ENCODE measurements around the gene CD164L2. TPM values are rescaled to one million over a fixed set of nuclear protein-coding genes. Genes with fewer than 3 reads are reported as not detected.
"Not testable (repeated sequence)": the region's sequence is repeated elsewhere in the genome, so short reads cannot be mapped to it uniquely, and the experiment has no call there.

CD164L2 gene
- total RNA-seq, 4 donors from 2014 or later, result 5.9 to 14.3 (median 10.3) TPM

GRCh38 chr1:27392096-27392777 is 9.1 kb upstream of the CD164L2 start, which contains the start of gene GPR3:
TSS of gene GPR3 (plus strand) at chr1:27392622. CDS start at chr1:27393799, 1,177 bp downstream.
- peaks cover 35% of the 10 kb centered on the region for H3K4me1 ChIP-seq
- peak; percentile 94 to 96 for DNase-seq (ENCODE audit: low spot score in 2 of 2)
- H3K4me3 ChIP-seq, result peak within 1 kb of the TSS; percentile 48
- TF ChIP-seq POLR2A (IDR thresholded peaks at IDR 0.05) (no peak), CTCF (IDR thresholded peaks at IDR 0.05) (peak; percentile 31 to 66), POLR2AphosphoS5 (IDR thresholded peaks at IDR 0.05) (peak in 1 of 3 donors; percentile 55)
- 6% methylated on average over 32 of the region's 69 CpGs for WGBS
- H3K9me3 ChIP-seq, result no peaks in the 10 kb centered on the region
- H3K27ac ChIP-seq, result no peak within 1 kb of the TSS
- no peaks in the 10 kb centered on the region for H3K36me3 ChIP-seq
- no peaks in the 10 kb centered on the region for H3K27me3 ChIP-seq

- H3K36me3 ChIP-seq, result no peaks in the 10 kb centered on the region
- WGBS, result 16% methylated on average over 12 of the region's 13 CpGs
- peaks cover 30% of the 10 kb centered on the region for H3K4me1 ChIP-seq
- no peak for DNase-seq (ENCODE audit: low spot score in 2 of 2)
- H3K4me3 ChIP-seq, result peak overlapping the region; percentile 48
- H3K9me3 ChIP-seq, result no peaks in the 10 kb centered on the region
- TF ChIP-seq POLR2AphosphoS5 (IDR thresholded peaks at IDR 0.05) (no peak), EP300 (IDR thresholded peaks at IDR 0.05) (no peak), CTCF (IDR thresholded peaks at IDR 0.05) (no peak), POLR2A (IDR thresholded peaks at IDR 0.05) (no peak)
- no peak overlapping the region for H3K27ac ChIP-seq
- no peaks in the 10 kb centered on the region for H3K27me3 ChIP-seq
Measured at GRCh38 chr1:27391511-27392095, 8.5 kb upstream of the CD164L2 start.

GRCh38 chr1:27388337-27389005 is 5.3 kb upstream of the CD164L2 start:
- peaks cover 18% of the 10 kb centered on the region for H3K4me1 ChIP-seq
- TF ChIP-seq POLR2AphosphoS5 (IDR thresholded peaks at IDR 0.05) (no peak), CTCF (IDR thresholded peaks at IDR 0.05) (peak; percentile 80 to 83)
- H3K36me3 ChIP-seq, result no peaks in the 10 kb centered on the region
- H3K9me3 ChIP-seq, result no peaks in the 10 kb centered on the region
- WGBS, result 38% methylated on average over 5 of the region's 5 CpGs
- no peak overlapping the region for H3K4me3 ChIP-seq
- no peaks in the 10 kb centered on the region for H3K27me3 ChIP-seq
- H3K27ac ChIP-seq, result no peak overlapping the region
- no peak for DNase-seq (ENCODE audit: low spot score in 2 of 2)

- not testable (repeated sequence) for H3K27ac ChIP-seq; DNase-seq (ENCODE audit: low spot score in 2 of 2); H3K27me3 ChIP-seq; H3K4me3 ChIP-seq; H3K9me3 ChIP-seq; H3K36me3 ChIP-seq
- 96% methylated on average over 3 of the region's 3 CpGs for WGBS
- H3K4me1 ChIP-seq, result peaks cover 37% of the 10 kb centered on the region
Measured at GRCh38 chr1:27384797-27385196, 1.7 kb upstream of the CD164L2 start.

- TF ChIP-seq CTCF (IDR thresholded peaks at IDR 0.05), result no peak
- TF ChIP-seq EP300 (IDR thresholded peaks at IDR 0.05), result no peak
- no peak for TF ChIP-seq POLR2AphosphoS5 (IDR thresholded peaks at IDR 0.05)
- no peak for TF ChIP-seq POLR2A (IDR thresholded peaks at IDR 0.05)
- no peak overlapping the region for H3K27ac ChIP-seq
- no peaks in the 10 kb centered on the region for H3K9me3 ChIP-seq
- DNase-seq (ENCODE audit: low spot score in 2 of 2), result peak in 1 of 2 donors; percentile 57
- no peaks in the 10 kb centered on the region for H3K27me3 ChIP-seq
- H3K36me3 ChIP-seq, result no peaks in the 10 kb centered on the region
- WGBS, result 82% methylated on average over 13 of the region's 13 CpGs
- H3K4me1 ChIP-seq, result peaks cover 47% of the 10 kb centered on the region
- H3K4me3 ChIP-seq, result no peak overlapping the region
Measured at GRCh38 chr1:27383661-27384060, 528 bp upstream of the CD164L2 start.
